Measurements from ENCODE around the gene FOXJ3.

Gene FOXJ3

GRCh38 chr1:42150651-42151050, 184.4 kb downstream of the FOXJ3 start:
- Histone ChIP-seq H3K36me3 (ENCODE audit: control insufficient read depth in 2 of 2, insufficient read depth in 1 of 2, low read length in 2 of 2) (no peaks in the 10 kb centered on the region), H3K9me3 (ENCODE audit: control insufficient read depth, insufficient read depth, low read depth, low read length) (no peaks in the 10 kb centered on the region), H3K4me1 (ENCODE audit: control insufficient read depth, insufficient read depth, low read length) (no peaks in the 10 kb centered on the region), H3K27ac (ENCODE audit: extremely low read depth, low read depth, low read length) (no peak overlapping the region), H3K4me3 (ENCODE audit: low read depth, low read length) (no peak overlapping the region)
- POLR2A ChIA-PET, result no interaction called here
- CTCF ChIA-PET, result interaction anchor here (0.6 to 2.4 kb wide), 4 partner anchors 23 to 741 kb away, joined by 3 to 19 read pairs (median 4); no protein-coding TSS in a partner anchor
- TF ChIP-seq, protein P1, sequence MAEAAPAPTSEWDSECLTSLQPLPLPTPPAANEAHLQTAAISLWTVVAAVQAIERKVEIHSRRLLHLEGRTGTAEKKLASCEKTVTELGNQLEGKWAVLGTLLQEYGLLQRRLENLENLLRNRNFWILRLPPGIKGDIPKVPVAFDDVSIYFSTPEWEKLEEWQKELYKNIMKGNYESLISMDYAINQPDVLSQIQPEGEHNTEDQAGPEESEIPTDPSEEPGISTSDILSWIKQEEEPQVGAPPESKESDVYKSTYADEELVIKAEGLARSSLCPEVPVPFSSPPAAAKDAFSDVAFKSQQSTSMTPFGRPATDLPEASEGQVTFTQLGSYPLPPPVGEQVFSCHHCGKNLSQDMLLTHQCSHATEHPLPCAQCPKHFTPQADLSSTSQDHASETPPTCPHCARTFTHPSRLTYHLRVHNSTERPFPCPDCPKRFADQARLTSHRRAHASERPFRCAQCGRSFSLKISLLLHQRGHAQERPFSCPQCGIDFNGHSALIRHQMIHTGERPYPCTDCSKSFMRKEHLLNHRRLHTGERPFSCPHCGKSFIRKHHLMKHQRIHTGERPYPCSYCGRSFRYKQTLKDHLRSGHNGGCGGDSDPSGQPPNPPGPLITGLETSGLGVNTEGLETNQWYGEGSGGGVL (tag by site-specific recombination; IDR thresholded peaks at IDR 0.05), result no peak
- no peak for TF ChIP-seq ZNF184 (tag by site-specific recombination; IDR thresholded peaks at IDR 0.05)
- no peak for TF ChIP-seq ZNF529 (tag by site-specific recombination; IDR thresholded peaks at IDR 0.05; ENCODE audit: insufficient replicate concordance)
- no peak for TF ChIP-seq HOXD13 (CRISPR knock-in tag; IDR thresholded peaks at IDR 0.05; ENCODE audit: borderline replicate concordance)
- TF ChIP-seq INSM2 (tag by site-specific recombination; IDR thresholded peaks at IDR 0.05), result no peak
- TF ChIP-seq ZNF148 (tag by site-specific recombination; IDR thresholded peaks at IDR 0.05; ENCODE audit: borderline replicate concordance), result no peak
- TF ChIP-seq, protein P2, sequence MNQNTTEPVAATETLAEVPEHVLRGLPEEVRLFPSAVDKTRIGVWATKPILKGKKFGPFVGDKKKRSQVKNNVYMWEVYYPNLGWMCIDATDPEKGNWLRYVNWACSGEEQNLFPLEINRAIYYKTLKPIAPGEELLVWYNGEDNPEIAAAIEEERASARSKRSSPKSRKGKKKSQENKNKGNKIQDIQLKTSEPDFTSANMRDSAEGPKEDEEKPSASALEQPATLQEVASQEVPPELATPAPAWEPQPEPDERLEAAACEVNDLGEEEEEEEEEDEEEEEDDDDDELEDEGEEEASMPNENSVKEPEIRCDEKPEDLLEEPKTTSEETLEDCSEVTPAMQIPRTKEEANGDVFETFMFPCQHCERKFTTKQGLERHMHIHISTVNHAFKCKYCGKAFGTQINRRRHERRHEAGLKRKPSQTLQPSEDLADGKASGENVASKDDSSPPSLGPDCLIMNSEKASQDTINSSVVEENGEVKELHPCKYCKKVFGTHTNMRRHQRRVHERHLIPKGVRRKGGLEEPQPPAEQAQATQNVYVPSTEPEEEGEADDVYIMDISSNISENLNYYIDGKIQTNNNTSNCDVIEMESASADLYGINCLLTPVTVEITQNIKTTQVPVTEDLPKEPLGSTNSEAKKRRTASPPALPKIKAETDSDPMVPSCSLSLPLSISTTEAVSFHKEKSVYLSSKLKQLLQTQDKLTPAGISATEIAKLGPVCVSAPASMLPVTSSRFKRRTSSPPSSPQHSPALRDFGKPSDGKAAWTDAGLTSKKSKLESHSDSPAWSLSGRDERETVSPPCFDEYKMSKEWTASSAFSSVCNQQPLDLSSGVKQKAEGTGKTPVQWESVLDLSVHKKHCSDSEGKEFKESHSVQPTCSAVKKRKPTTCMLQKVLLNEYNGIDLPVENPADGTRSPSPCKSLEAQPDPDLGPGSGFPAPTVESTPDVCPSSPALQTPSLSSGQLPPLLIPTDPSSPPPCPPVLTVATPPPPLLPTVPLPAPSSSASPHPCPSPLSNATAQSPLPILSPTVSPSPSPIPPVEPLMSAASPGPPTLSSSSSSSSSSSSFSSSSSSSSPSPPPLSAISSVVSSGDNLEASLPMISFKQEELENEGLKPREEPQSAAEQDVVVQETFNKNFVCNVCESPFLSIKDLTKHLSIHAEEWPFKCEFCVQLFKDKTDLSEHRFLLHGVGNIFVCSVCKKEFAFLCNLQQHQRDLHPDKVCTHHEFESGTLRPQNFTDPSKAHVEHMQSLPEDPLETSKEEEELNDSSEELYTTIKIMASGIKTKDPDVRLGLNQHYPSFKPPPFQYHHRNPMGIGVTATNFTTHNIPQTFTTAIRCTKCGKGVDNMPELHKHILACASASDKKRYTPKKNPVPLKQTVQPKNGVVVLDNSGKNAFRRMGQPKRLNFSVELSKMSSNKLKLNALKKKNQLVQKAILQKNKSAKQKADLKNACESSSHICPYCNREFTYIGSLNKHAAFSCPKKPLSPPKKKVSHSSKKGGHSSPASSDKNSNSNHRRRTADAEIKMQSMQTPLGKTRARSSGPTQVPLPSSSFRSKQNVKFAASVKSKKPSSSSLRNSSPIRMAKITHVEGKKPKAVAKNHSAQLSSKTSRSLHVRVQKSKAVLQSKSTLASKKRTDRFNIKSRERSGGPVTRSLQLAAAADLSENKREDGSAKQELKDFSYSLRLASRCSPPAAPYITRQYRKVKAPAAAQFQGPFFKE (tag by site-specific recombination; IDR thresholded peaks at IDR 0.05; ENCODE audit: borderline replicate concordance), result no peak
- no peak for TF ChIP-seq KLF10 (tag by site-specific recombination; IDR thresholded peaks at IDR 0.05)
- TF ChIP-seq ZNF157 (tag by site-specific recombination; IDR thresholded peaks at IDR 0.05), result no peak
- TF ChIP-seq, protein P3, sequence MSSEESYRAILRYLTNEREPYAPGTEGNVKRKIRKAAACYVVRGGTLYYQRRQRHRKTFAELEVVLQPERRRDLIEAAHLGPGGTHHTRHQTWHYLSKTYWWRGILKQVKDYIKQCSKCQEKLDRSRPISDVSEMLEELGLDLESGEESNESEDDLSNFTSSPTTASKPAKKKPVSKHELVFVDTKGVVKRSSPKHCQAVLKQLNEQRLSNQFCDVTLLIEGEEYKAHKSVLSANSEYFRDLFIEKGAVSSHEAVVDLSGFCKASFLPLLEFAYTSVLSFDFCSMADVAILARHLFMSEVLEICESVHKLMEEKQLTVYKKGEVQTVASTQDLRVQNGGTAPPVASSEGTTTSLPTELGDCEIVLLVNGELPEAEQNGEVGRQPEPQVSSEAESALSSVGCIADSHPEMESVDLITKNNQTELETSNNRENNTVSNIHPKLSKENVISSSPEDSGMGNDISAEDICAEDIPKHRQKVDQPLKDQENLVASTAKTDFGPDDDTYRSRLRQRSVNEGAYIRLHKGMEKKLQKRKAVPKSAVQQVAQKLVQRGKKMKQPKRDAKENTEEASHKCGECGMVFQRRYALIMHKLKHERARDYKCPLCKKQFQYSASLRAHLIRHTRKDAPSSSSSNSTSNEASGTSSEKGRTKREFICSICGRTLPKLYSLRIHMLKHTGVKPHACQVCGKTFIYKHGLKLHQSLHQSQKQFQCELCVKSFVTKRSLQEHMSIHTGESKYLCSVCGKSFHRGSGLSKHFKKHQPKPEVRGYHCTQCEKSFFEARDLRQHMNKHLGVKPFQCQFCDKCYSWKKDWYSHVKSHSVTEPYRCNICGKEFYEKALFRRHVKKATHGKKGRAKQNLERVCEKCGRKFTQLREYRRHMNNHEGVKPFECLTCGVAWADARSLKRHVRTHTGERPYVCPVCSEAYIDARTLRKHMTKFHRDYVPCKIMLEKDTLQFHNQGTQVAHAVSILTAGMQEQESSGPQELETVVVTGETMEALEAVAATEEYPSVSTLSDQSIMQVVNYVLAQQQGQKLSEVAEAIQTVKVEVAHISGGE (tag by site-specific recombination; conservative IDR thresholded peaks at IDR 0.05; ENCODE audit: low read depth), result no peak
- TF ChIP-seq PATZ1 (tag by site-specific recombination; IDR thresholded peaks at IDR 0.05), result no peak
- TF ChIP-seq ZFHX2 (tag by site-specific recombination; conservative IDR thresholded peaks at IDR 0.05), result no peak
- TF ChIP-seq ZNF76 (tag by site-specific recombination; IDR thresholded peaks at IDR 0.05; ENCODE audit: borderline replicate concordance, low read depth), result no peak

All from HEK293 (cell line).